Measurements from ENCODE around the gene KRTAP10-4. TPM values are rescaled to one million over a fixed set of nuclear protein-coding genes. Genes with fewer than 3 reads are reported as not detected.

Gene KRTAP10-4
- total RNA-seq, 4 donors from 2014 or later = not detected

- in situ Hi-C loops (cut with MboI; ENCODE audit: low pct_ligation_motif_present in 1 of 4, low pct_unique_long_range_greater_than_20kb in 1 of 4, low sequenced_read_pairs in 3 of 4) = no loop called here
- Histone ChIP-seq H3K4me1 (no peaks in the 10 kb centered on the region), H3K27me3 (peaks cover 6% of the 10 kb centered on the region), H3K4me3 (no peak overlapping the region), H3K9me3 (no peaks in the 10 kb centered on the region), H3K27ac (no peak overlapping the region), H3K36me3 (no peaks in the 10 kb centered on the region)
- intact Hi-C loops (cut with DNase I; ENCODE audit: low total_unique reads) = no loop called here
- no peak for DNase-seq
- TF ChIP-seq POLR2AphosphoS5 (IDR thresholded peaks at IDR 0.05) = no peak
- no peak for TF ChIP-seq POLR2A (IDR thresholded peaks at IDR 0.05)
- no peak for TF ChIP-seq CTCF (IDR thresholded peaks at IDR 0.05)
- no peak for TF ChIP-seq EP300 (IDR thresholded peaks at IDR 0.05; ENCODE audit: low read depth)
- 0 to 27% methylated on average over 1 of the region's 1 CpG for WGBS, 2 donors (ENCODE audit: low coverage in 1 of 2)
Measured at GRCh38 chr21:44564886-44565598, 8.5 kb upstream of the KRTAP10-4 start.

- Histone ChIP-seq H3K36me3 (no peaks in the 10 kb centered on the region), H3K4me3 (no peak overlapping the region), H3K9me3 (no peaks in the 10 kb centered on the region), H3K27ac (no peak overlapping the region), H3K4me1 (no peaks in the 10 kb centered on the region), H3K27me3 (peaks cover 6% of the 10 kb centered on the region)
- intact Hi-C loops (cut with DNase I; ENCODE audit: low total_unique reads) (no loop called here), in situ Hi-C loops (cut with MboI; ENCODE audit: low pct_ligation_motif_present in 1 of 4, low pct_unique_long_range_greater_than_20kb in 1 of 4, low sequenced_read_pairs in 3 of 4) (no loop called here)
- no peak for DNase-seq
- WGBS, 2 donors (ENCODE audit: low coverage in 1 of 2) = 33 to 40% methylated on average over 1 of the region's 1 CpG
- no peak for TF ChIP-seq EP300 (IDR thresholded peaks at IDR 0.05; ENCODE audit: low read depth)
- TF ChIP-seq POLR2AphosphoS5 (IDR thresholded peaks at IDR 0.05) = no peak
- no peak for TF ChIP-seq POLR2A (IDR thresholded peaks at IDR 0.05)
- no peak for TF ChIP-seq CTCF (IDR thresholded peaks at IDR 0.05)
Measured at GRCh38 chr21:44566403-44566802, 7.1 kb upstream of the KRTAP10-4 start.

- intact Hi-C loops (cut with DNase I; ENCODE audit: low total_unique reads) = no loop called here
- H3K4me1 ChIP-seq = no peaks in the 10 kb centered on the region
- WGBS, 2 donors (ENCODE audit: low coverage in 1 of 2) = 91% methylated on average over 18 of the region's 18 CpGs; no CpG with 5 or more reads in 1 of the 2 donors
- H3K27ac ChIP-seq = no peak overlapping the region
- no peak for DNase-seq
- H3K27me3 ChIP-seq = peaks cover 6% of the 10 kb centered on the region
- TF ChIP-seq POLR2AphosphoS5 (IDR thresholded peaks at IDR 0.05) = no peak
- TF ChIP-seq CTCF (IDR thresholded peaks at IDR 0.05) = no peak
- no peak for TF ChIP-seq POLR2A (IDR thresholded peaks at IDR 0.05)
- TF ChIP-seq EP300 (IDR thresholded peaks at IDR 0.05; ENCODE audit: low read depth) = no peak
- no peak overlapping the region for H3K4me3 ChIP-seq
- H3K9me3 ChIP-seq = no peaks in the 10 kb centered on the region
- no peaks in the 10 kb centered on the region for H3K36me3 ChIP-seq
- in situ Hi-C loops (cut with MboI; ENCODE audit: low pct_ligation_motif_present in 1 of 4, low pct_unique_long_range_greater_than_20kb in 1 of 4, low sequenced_read_pairs in 3 of 4) = no loop called here
Measured at GRCh38 chr21:44567481-44568171, 5.9 kb upstream of the KRTAP10-4 start.

- intact Hi-C loops (cut with DNase I; ENCODE audit: low total_unique reads) = no loop called here
- WGBS, 2 donors (ENCODE audit: low coverage in 1 of 2) = 84% methylated on average over 11 of the region's 12 CpGs; no CpG with 5 or more reads in 1 of the 2 donors
Measured at GRCh38 chr21:44568261-44568660, 5.3 kb upstream of the KRTAP10-4 start.

More at GRCh38 chr21:44568261-44568660, 5.3 kb upstream of the KRTAP10-4 start:
- no peaks in the 10 kb centered on the region for H3K36me3 ChIP-seq
- H3K4me3 ChIP-seq = no peak overlapping the region
- TF ChIP-seq POLR2A (IDR thresholded peaks at IDR 0.05) (no peak), CTCF (IDR thresholded peaks at IDR 0.05) (no peak), POLR2AphosphoS5 (IDR thresholded peaks at IDR 0.05) (no peak), EP300 (IDR thresholded peaks at IDR 0.05; ENCODE audit: low read depth) (no peak)
- no peaks in the 10 kb centered on the region for H3K4me1 ChIP-seq
- peaks cover 6% of the 10 kb centered on the region for H3K27me3 ChIP-seq
- no peak overlapping the region for H3K27ac ChIP-seq
- H3K9me3 ChIP-seq = no peaks in the 10 kb centered on the region
- DNase-seq = no peak
- in situ Hi-C loops (cut with MboI; ENCODE audit: low pct_ligation_motif_present in 1 of 4, low pct_unique_long_range_greater_than_20kb in 1 of 4, low sequenced_read_pairs in 3 of 4) = no loop called here

Measured in transverse colon (tissue), 4 donors.